Measurements from ENCODE around the gene MLPH. TPM values are rescaled to one million over a fixed set of nuclear protein-coding genes. Genes with fewer than 3 reads are reported as not detected.

The MLPH gene
- total RNA-seq, 1 donor from 2014 or later, result 73.5 TPM

DNA sequence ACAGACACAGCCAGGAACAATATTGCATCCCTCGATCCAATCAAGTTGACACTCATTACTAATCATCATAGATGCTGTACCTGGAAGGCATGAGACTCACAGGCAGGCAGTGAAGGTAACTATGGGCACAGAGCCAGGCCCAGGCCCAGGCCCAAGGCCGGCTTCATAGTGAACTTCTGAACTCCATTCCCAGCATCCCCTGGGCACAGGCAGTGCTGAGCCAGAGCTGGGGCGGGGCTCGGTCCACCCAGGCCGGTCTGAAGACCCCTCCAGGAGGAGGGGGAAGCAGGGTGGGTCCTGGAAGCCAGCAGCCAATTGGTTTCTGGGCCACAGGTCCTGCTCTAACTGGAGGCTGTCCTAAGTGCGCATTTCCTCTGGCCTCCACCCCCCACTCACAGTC, 37.6 kb downstream of the MLPH start:
- intact Hi-C loops (cut with micrococcal nuclease), result no loop called here
- no peaks in the 10 kb centered on the region for H3K27me3 ChIP-seq (ENCODE audit: low read depth)
- no peak overlapping the region for H3K4me3 ChIP-seq
- no peak overlapping the region for H3K27ac ChIP-seq (replicated peaks)
- peaks cover 40% of the 10 kb centered on the region for H3K36me3 ChIP-seq
- TF ChIP-seq, protein P1, sequence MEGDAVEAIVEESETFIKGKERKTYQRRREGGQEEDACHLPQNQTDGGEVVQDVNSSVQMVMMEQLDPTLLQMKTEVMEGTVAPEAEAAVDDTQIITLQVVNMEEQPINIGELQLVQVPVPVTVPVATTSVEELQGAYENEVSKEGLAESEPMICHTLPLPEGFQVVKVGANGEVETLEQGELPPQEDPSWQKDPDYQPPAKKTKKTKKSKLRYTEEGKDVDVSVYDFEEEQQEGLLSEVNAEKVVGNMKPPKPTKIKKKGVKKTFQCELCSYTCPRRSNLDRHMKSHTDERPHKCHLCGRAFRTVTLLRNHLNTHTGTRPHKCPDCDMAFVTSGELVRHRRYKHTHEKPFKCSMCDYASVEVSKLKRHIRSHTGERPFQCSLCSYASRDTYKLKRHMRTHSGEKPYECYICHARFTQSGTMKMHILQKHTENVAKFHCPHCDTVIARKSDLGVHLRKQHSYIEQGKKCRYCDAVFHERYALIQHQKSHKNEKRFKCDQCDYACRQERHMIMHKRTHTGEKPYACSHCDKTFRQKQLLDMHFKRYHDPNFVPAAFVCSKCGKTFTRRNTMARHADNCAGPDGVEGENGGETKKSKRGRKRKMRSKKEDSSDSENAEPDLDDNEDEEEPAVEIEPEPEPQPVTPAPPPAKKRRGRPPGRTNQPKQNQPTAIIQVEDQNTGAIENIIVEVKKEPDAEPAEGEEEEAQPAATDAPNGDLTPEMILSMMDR (IDR thresholded peaks at IDR 0.05; ENCODE audit: borderline replicate concordance), result no peak
- no peaks in the 10 kb centered on the region for H3K4me1 ChIP-seq
- no peaks in the 10 kb centered on the region for H3K9me3 ChIP-seq (replicated peaks)
- no peak for DNase-seq

DNA sequence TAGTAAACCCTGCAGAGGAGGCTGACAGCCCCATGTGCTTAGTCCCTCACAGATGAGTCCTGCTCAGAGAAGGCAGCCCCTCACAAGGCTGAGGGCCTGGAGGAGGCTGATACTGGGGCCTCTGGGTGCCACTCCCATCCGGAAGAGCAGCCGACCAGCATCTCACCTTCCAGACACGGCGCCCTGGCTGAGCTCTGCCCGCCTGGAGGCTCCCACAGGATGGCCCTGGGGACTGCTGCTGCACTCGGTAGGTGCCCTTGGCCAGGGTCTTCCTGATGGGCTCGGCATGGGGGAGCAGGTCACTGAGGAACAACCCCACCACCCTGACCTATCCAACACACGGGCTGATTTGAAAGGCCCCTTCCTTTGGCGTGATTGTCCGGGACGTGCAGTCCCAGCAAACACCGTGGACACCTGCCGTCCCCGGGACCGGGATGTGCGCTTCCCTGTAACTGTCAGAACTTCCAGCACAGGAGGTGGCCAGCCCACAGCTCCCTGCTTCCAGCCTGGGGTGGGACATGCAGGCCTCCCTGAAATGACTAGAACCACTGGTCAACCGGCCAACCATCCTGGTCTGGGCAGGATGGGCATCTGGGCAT, 38.6 kb downstream of the MLPH start:
- TF ChIP-seq, protein P1 (IDR thresholded peaks at IDR 0.05; ENCODE audit: borderline replicate concordance), result no peak

DNA sequence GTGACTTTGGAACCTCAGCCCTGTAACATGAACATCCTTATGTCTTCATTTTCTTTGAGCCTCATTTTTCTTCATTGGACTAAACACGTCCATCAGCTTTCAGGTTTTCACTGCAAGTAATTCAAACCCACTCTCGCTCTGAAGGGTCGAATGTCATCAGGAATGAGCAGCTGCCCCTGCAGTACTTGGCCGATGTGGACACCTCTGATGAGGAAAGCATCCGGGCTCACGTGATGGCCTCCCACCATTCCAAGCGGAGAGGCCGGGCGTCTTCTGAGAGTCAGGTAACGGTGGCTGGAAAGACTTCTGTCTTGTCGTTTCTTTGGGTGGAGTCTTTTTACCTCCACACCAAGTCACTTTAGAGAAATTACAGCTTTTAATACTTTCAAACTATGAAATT, 40.2 kb downstream of the MLPH start:
- DNase-seq, result no peak
- H3K27ac ChIP-seq (replicated peaks), result no peak overlapping the region
- intact Hi-C loops (cut with micrococcal nuclease), result no loop called here
- H3K27me3 ChIP-seq (ENCODE audit: low read depth), result no peaks in the 10 kb centered on the region
- no peaks in the 10 kb centered on the region for H3K4me1 ChIP-seq
- no peak overlapping the region for H3K4me3 ChIP-seq
- peaks cover 49% of the 10 kb centered on the region for H3K36me3 ChIP-seq
- H3K9me3 ChIP-seq (replicated peaks), result no peaks in the 10 kb centered on the region
- TF ChIP-seq, protein P1 (IDR thresholded peaks at IDR 0.05; ENCODE audit: borderline replicate concordance), result no peak

More for the DNA sequence above, 38.6 kb downstream of the MLPH start:
- Histone ChIP-seq H3K27me3 (ENCODE audit: low read depth) (no peaks in the 10 kb centered on the region), H3K4me1 (no peaks in the 10 kb centered on the region), H3K9me3 (replicated peaks) (no peaks in the 10 kb centered on the region), H3K4me3 (no peak overlapping the region), H3K36me3 (peaks cover 48% of the 10 kb centered on the region), H3K27ac (replicated peaks) (no peak overlapping the region)
- DNase-seq, result no peak
- intact Hi-C loops (cut with micrococcal nuclease), result no loop called here

DNA sequence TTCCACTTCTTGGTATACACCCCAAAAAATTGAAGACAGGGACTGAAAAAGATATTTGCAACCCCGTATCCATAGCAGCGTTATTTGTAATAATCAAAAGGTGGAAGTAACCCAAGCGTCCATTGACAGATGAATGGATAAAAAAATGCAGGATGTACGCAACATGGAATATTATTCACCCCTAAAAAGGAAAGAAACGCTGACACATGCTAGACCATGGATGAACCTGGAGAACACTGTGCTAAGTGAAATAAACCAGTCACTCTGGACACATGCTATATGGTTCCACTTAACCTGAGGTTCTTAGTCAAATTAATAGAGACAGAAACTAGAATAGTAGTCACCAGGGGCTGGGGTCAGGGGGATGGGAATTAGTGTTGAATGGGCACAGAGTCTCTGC, 40.7 kb downstream of the MLPH start:
- no peak overlapping the region for H3K27ac ChIP-seq (replicated peaks)
- H3K4me3 ChIP-seq, result no peak overlapping the region
- peaks cover 49% of the 10 kb centered on the region for H3K36me3 ChIP-seq
- TF ChIP-seq, protein P1 (IDR thresholded peaks at IDR 0.05; ENCODE audit: borderline replicate concordance), result no peak
- no peaks in the 10 kb centered on the region for H3K9me3 ChIP-seq (replicated peaks)
- no peaks in the 10 kb centered on the region for H3K4me1 ChIP-seq
- H3K27me3 ChIP-seq (ENCODE audit: low read depth), result no peaks in the 10 kb centered on the region
- DNase-seq, result no peak
- intact Hi-C loops (cut with micrococcal nuclease), result no loop called here

DNA sequence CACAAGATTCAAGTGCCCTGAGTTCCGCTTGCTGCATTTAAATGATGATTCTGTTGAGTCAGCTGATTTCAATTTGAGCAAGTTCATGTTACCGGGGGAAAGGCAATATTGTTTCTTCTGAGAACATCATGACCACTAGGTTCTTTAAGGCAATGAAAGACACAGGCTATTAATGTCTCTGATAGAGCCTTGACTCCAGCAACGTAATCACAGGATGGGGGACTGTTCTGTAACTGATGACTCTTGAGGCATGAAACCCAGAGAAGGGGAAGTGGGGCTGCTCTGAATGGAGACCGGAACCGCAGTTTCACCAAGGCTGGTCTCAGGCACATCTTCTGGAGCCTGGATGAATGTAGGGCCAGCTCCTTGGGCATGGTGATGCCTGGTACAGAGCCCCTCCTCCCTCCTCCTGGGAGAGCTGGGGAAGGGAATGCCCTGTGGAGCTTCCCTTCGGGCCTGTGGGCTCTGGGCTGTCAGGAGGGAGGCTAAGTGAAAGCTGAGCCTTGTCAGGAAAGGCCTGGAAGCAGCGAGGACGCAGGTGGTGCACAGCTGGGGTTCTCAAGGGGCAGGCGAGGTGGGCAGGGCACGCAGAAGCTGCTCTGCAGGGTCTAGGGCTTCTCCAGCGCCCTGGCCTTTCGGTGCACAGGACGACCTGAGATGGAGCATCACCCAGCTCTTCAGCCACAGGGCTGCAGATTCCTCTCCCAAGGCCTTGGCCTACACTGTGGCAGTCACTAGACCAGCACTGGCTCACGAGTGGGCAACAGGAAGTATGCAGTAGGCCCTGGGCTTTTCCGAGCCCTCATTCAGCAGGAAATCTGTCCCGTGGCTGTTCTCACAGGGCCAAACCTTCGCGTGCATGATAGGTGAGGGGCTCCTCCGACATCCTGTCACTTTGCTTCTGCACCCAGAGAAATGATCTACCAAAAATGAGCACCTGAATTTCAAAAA, 42.7 kb downstream of the MLPH start:
- Histone ChIP-seq H3K27ac (replicated peaks) (no peak overlapping the region), H3K36me3 (peaks cover 60% of the 10 kb centered on the region), H3K27me3 (ENCODE audit: low read depth) (no peaks in the 10 kb centered on the region), H3K4me1 (no peaks in the 10 kb centered on the region), H3K9me3 (replicated peaks) (no peaks in the 10 kb centered on the region), H3K4me3 (no peak overlapping the region)
- no peak for DNase-seq
- TF ChIP-seq, protein P1 (IDR thresholded peaks at IDR 0.05; ENCODE audit: borderline replicate concordance), result no peak
- intact Hi-C loops (cut with micrococcal nuclease), result no loop called here

Measured in left ventricle myocardium inferior (tissue), 1 donor.